Lower leg skin (tissue), 3 donors: Measurements from ENCODE around the gene GNLY.

Experiments used
- POLR2A ChIP-seq, 2 donors: fragments of 450-650 bp; IDR thresholded peaks; one replicate each; pipeline ENCODE4 v1.6.1; 2016 to 2017; ENCODE audit warnings: antibody characterized with exemption in 2 of 2, mild to moderate bottlenecking in 1 of 2, moderate library complexity in 1 of 2
- TF ChIP-seq, protein P1 (sequence below), 3 donors: fragments of 450-650 bp; IDR thresholded peaks; one replicate each; pipeline ENCODE4 v1.5.1; 2016; ENCODE audit warnings: antibody characterized with exemption in 3 of 3, mild to moderate bottlenecking in 3 of 3, moderate library complexity in 2 of 3

DNA sequence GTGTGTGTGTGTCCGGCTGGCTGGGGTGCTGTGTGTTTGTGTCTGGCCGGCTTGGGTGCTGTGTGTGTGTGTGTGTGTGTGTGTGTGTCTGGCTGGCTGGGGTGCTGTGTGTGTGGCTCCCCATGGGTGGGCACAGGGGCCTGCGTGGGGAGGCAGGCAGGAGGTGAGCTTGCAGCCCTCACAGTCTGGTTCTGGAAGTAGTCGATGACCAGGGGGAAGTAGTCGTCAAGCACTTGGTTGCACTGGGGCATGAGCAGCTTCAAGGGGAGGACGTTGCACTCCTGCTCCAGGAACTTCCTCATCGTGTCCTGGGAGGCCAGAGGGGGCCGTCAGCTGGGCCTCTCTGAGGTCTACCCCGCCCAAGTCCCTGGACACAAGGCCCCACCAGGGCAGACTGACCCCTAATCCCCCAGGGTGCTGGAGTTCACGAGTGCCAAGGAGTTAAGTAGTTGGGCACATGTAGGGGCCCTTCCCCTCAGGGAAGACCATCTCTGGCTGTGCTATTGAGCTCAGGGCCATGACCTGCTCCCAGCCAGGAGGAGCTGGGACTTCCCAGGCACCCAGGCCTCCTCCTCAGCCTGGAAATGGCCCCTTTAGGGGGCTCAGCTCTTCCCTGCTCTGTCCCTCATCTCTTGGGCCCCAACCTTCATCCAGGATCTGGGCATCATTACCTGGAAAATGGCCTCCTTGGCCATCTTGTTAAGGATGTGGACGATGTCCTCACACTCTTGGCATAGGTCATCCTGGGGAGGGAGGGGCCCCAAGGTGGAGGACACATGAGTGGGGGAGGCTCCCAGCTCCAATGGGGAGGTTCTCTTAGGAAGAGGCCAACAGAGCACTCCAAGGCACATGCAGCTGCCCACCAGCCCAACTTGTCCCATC is 27.5 kb upstream of the GNLY start:
- TF ChIP-seq, protein P1, sequence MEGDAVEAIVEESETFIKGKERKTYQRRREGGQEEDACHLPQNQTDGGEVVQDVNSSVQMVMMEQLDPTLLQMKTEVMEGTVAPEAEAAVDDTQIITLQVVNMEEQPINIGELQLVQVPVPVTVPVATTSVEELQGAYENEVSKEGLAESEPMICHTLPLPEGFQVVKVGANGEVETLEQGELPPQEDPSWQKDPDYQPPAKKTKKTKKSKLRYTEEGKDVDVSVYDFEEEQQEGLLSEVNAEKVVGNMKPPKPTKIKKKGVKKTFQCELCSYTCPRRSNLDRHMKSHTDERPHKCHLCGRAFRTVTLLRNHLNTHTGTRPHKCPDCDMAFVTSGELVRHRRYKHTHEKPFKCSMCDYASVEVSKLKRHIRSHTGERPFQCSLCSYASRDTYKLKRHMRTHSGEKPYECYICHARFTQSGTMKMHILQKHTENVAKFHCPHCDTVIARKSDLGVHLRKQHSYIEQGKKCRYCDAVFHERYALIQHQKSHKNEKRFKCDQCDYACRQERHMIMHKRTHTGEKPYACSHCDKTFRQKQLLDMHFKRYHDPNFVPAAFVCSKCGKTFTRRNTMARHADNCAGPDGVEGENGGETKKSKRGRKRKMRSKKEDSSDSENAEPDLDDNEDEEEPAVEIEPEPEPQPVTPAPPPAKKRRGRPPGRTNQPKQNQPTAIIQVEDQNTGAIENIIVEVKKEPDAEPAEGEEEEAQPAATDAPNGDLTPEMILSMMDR (IDR thresholded peaks at IDR 0.05) = no peak
- TF ChIP-seq POLR2A (IDR thresholded peaks at IDR 0.05) = no peak
